Measurements from ENCODE around the gene GP9.
"Not testable (repeated sequence)": the region's sequence is repeated elsewhere in the genome, so short reads cannot be mapped to it uniquely, and the experiment has no call there.

The GP9 gene

GRCh38 chr3:129070086-129070885 is 9.7 kb downstream of the GP9 start:
- no peak for DNase-seq (ENCODE audit: low read depth)

DNA sequence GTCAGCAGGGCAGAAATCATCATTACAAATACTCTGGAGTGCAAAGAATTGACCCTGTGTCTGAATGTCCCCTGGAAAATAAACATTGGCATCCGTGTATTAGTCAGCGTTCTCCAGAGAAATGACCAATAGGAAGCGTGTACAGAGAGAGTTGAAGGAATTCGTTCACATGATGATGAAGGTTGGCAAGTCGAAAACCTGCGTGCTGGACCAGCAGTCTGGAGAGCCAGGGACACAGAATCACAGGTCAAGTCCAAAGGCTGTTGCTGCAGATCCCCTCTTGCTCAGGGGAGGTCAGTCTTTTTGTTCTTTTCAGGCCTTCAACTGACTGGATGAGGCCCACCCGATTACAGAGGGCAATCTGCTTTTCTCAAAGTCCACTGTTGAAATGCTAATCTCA is 16.6 kb downstream of the GP9 start:
- DNase-seq (ENCODE audit: low read depth) = no peak

DNA sequence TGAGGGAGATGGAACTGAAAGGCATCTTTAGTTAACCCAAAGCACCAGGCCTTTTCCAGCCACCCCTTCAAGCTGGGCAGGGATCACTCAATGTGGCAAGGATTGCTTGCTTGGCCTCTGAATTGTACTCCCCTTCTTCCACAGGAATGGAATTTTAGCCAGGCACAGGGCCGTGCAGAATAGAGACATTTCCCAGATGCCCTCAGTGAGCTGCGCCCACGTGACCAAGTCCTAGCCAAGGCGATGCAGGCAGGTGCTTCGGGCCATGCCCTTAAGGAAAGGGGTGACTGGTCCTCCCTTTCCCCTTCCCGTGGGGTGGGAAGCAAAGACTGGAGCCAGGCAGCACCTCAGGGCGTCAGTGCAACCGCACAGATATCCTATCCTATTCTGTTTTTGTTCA is 17.9 kb downstream of the GP9 start:
- DNase-seq (ENCODE audit: low read depth) = no peak

DNA sequence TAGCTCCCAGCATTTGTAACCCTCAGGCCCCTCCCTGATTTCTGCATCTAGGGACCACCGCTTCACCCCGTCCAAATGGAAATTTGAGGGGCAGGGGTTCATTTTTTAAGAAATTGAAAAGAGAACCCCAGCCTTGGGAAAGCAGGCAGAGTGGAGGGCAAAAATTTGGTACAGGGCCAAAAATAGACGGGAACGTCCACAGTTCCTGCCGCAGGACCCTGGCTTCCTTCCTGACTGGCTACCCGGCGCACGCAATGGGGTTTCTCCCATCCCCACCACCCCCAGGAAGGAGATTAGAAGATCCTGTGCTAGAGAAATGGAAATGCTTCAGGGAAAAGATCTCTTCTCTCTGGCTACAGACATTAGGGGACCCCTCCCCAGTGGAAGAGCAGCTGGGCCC is 20.9 kb downstream of the GP9 start:
- no peak for DNase-seq (ENCODE audit: low read depth)

DNA sequence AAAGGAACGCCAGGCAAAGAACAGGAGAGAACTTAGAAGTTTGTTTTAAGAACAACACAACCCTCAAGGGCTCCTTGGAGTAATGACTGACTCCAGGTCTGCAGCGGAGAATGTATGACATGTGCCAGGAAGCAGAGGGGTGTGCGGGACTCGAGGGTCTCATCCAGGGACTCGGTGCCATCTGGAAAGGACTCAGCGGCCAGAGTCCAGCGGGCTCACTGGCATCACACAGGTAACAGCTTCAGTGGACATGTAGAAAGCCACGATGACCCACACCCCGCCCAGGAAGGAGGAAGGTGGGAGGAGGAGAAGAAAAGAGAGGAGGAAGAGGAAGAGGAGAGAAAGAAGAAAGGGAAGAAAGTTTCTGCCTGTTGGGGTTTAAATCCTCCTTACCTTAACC is 21.4 kb downstream of the GP9 start:
- DNase-seq (ENCODE audit: low read depth) = no peak

DNA sequence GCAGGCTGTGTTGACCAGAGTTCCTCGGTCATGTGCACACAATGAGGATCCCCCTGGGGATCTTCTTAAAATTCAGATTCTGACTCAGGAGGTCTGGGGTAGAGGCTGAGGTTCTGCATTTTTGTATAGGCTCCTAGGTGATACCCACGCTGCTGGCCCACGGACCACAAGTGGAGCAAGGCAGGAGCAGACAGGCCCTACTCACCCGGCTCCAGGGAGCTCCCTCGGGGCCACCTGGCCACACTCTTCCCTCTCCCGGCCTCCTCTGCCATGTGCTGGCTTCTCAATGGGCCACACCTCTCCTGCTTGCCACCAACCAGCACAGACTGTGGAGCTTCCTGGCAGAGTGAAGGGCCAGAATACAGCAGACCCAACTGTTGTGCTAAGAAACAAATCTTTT is 23.9 kb downstream of the GP9 start:
- no peak for DNase-seq (ENCODE audit: low read depth)

DNA sequence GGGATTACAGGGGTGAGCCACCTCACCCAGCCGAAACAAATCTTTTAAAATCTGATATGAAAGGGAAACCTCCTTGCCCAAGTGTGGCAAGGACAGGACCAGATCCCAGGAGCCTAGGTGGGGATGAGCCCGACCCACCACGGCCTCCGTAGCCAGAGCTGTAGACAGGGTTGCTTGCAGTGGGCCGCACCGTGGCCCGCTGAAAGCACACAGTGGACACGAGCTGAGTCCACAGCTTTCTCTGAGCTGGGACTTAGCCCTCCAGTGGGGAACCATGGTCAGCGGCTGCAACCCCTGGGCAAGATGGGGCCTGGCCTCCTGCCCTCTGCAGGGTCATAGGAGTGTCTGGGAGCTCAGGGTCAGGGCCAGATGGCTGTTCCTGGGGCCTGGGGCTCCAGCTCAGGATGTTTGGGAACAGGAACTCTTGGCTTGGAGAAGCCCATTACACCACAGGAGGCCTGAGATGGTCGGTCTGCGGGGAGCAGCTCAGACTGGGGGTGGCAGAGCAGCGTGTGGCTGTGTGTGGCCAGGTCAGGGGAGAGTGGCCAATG is 24.7 kb downstream of the GP9 start:
- DNase-seq (ENCODE audit: low read depth) = no peak

GRCh38 chr3:129085818-129086217 is 25.2 kb downstream of the GP9 start:
- no peak for DNase-seq (ENCODE audit: low read depth)

GRCh38 chr3:129087138-129087702 is 26.6 kb downstream of the GP9 start:
- DNase-seq (ENCODE audit: low read depth) = no peak

DNA sequence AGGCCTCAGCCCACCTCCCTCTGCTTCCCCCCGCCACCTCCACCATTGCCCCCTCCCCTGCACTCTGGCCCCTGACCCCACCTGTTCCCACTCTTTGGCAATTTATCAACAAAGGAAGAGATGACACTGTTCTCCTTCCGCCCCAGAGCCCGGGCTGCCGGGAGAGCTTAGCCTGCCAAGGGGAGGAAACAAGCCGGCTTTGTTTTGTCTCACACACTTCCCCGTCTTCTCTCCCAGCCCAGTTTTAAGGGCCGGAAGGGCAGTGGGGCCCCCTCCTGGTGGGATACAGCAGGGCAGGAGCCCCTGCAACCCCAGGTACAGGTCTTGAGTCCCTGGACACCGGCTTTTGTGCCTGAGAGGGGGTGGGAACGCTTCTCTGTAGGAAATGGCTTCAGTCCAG is 27.3 kb downstream of the GP9 start:
- not testable (repeated sequence) for DNase-seq (ENCODE audit: low read depth)

DNA sequence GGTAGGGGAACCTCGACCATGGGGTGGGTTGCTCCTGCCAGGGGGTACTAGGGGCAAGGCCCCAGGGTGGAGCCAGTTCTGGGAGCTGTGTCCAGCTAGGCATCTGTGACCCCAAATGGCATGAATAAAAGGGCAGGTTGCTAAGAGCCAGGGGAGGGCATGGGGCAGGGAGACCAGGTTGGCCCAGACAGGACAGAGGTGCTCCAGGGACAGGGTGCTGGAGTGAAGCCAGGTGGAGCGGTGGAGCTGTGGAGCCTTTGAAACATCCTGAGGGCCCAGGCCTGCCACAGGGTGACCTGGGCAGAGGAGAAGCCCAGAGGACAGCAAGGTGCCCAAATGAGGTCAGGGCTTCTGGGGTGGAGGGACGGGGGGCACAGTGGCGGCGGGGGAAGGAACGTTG is 27.7 kb downstream of the GP9 start:
- DNase-seq (ENCODE audit: low read depth) = not testable (repeated sequence)

GRCh38 chr3:129095285-129095684 is 34.7 kb downstream of the GP9 start:
- no peak for DNase-seq (ENCODE audit: low read depth)

GRCh38 chr3:129100274-129100673 is 39.7 kb downstream of the GP9 start:
- DNase-seq (ENCODE audit: low read depth) = no peak

GRCh38 chr3:129101370-129102138 is 41.0 kb downstream of the GP9 start:
- DNase-seq (ENCODE audit: low read depth) = no peak

DNA sequence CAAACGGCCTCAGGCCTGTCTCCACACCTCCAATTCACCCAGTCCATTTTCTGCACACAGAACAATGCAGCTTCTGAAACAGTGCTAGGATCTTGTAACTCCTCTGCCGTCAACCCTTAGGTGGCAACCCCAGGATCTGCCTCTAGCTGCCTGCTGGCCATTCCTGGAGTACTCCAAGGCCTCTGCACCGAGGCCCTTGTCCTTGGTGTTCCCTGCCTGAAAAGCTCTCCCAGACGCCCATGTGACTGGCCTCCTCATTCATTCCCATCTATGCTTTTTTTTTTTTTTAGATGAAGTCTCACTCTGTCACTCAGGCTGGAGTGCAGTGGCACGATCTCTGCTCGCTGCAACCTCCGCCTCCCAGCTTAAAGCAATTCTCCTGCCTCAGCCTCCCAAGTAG is 42.7 kb downstream of the GP9 start:
- DNase-seq (ENCODE audit: low read depth) = no peak

- no peak for DNase-seq (ENCODE audit: low read depth)
Observed at GRCh38 chr3:129104051-129104450, 43.5 kb downstream of the GP9 start.

DNA sequence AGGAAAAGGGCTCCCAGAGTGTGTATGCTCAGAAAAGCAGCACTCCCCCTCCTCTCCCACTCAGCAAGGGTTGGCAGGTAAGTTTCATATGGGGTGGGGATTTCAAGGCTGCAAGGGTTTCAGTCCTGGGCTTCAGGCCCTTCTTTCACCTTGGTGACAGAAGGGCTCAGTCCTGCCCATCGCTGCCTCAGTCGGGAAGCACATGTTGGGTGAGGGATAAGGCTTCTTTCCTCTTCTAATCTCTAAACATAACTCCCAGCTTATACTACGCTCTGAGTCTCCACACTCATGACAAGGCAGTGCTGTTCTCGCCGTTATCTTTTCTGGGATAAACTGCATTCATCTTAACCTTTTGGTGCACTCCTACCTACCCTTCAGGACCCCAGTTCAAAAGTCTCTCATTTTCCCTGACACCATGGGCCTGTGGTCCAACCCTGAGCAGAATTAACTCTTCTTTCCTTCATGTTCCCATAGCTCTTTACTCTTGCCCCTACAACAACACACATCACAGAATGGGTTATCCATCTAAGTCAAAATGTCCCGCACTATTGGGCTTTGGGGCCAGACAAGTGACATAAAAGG is 44.0 kb downstream of the GP9 start:
- DNase-seq (ENCODE audit: low read depth) = no peak

DNA sequence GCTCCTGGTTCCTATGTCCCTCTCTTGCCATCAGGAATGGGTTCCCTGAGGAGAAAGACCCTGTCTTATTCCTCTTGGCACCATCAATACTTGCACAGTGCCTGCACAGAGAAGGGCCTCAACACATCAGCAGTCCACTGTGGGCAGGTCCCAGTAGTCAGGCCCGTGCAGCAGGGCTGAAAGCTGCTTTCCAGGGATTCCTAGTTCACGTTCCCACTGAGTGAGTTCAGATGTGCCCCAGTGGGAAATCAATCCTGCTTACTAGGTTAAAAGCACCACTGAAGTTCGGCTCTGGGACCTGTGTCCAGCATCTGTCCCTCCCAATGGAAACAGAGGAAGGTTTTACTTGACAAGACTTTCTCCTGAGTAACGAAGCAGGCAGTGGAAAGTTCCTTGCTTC is 45.3 kb downstream of the GP9 start:
- no peak for DNase-seq (ENCODE audit: low read depth)

DNA sequence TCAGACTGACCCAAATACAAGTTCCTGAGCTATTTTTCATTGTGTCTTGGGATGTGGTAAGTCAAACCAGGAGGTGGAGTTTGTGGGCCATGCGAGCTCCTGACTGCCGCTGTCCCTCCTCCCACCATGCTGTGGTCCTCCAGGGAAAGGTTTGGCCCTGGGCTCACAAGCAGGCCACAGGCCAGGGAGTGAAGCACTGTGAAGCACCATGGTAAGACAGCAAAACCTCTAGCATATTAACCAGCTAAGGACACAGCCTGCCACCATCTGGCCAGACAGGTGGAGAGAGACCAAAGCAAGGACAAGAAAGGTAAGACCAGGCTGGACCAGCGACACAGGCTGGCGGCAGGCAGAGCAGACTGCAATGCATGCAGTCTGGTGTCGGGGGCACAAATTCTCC is 45.7 kb downstream of the GP9 start:
- DNase-seq (ENCODE audit: low read depth) = no peak

DNA sequence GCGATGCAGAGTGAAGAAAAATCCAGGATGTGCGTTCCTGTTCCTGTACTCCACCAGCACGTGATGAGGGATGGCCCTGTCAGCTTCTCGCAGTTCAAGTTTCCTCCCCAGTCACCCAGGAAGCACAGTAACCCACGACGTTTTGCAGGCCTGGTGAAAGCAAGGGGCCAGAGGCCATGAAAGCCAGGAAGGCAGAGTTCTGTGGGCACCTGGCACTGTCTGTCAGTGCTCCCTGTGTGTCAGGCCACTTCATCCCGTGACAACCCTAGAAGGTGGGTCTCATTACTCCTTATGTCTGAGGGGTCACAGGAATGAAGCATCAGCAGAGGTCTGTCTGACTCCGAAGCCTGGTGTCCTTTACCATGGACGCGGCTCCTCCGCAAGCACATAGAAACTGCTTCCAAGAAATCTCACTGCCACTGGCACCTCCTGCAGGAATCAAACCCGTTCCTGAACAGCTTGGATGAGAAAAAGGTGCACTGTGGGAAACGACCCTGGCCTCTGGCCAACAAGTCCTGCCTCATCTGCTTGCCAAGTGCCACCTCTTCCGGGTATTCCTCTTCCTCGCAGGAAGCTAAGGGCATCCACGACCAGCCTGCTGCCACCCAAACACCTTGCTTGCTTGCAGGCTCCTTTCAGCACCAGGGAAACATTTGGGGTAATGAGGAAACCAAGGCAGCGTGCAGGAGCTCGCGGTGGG is 46.4 kb downstream of the GP9 start:
- DNase-seq (ENCODE audit: low read depth) = no peak

DNA sequence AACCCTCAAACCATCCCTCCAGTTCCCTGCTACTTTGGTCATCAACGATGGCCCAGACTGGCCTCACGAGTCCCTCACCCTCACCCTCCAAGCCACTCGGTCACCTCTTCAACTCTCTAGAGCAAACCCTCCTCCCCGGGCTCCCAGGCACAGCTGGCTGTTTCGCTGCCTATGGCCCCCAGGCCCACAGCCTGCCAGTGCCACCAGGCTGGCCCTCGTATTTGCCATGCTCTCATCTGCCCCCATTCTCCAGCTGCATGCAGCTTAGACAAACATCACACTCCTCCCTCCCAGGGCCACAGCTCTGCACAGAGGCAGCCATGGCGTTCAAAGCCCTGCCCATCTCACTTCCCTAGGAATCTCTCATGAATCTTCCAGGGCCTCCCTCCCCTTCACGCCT is 47.2 kb downstream of the GP9 start:
- no peak for DNase-seq (ENCODE audit: low read depth)

Measured in T-helper 22 cell (primary cell).